Measurements from ENCODE around the gene ZC3H18. TPM values are rescaled to one million over a fixed set of nuclear protein-coding genes. Genes with fewer than 3 reads are reported as not detected.

The ZC3H18 gene
- polyA plus RNA-seq, 4 donors = 34.3 to 48.6 (median 35.2) TPM

- no peak for DNase-seq (ENCODE audit: low read depth in 4 of 4, low spot score in 3 of 4)
Measured at GRCh38 chr16:88650749-88651275, 80.6 kb downstream of the ZC3H18 start, which contains the start of gene CYBA. Gene CYBA (minus strand): TSS chr16:88651053. CDS start chr16:88651013, 40 bp downstream.

GRCh38 chr16:88651276-88651988 lies 81.2 kb downstream of the ZC3H18 start:
- DNase-seq (ENCODE audit: low read depth in 4 of 4, low spot score in 3 of 4) = peak in 2 of 4 donors; percentile 69

GRCh38 chr16:88651989-88652761 lies 82.0 kb downstream of the ZC3H18 start:
- DNase-seq (ENCODE audit: low read depth in 4 of 4, low spot score in 3 of 4) = no peak

- DNase-seq (ENCODE audit: low read depth in 4 of 4, low spot score in 3 of 4) = no peak
Measured at GRCh38 chr16:88652762-88653063, 82.5 kb downstream of the ZC3H18 start.

- DNase-seq (ENCODE audit: low read depth in 4 of 4, low spot score in 3 of 4) = no peak
Measured at GRCh38 chr16:88653101-88653500, 82.9 kb downstream of the ZC3H18 start.

GRCh38 chr16:88653596-88654362 lies 83.6 kb downstream of the ZC3H18 start:
- no peak for DNase-seq (ENCODE audit: low read depth in 4 of 4, low spot score in 3 of 4)

- DNase-seq (ENCODE audit: low read depth in 4 of 4, low spot score in 3 of 4) = no peak
Measured at GRCh38 chr16:88654363-88655052, 84.3 kb downstream of the ZC3H18 start.

- DNase-seq (ENCODE audit: low read depth in 4 of 4, low spot score in 3 of 4) = no peak
Measured at GRCh38 chr16:88655053-88655732, 85.0 kb downstream of the ZC3H18 start.

- DNase-seq (ENCODE audit: low read depth in 4 of 4, low spot score in 3 of 4) = no peak
Measured at GRCh38 chr16:88655733-88656281, 85.6 kb downstream of the ZC3H18 start.

GRCh38 chr16:88656291-88656980 lies 86.2 kb downstream of the ZC3H18 start:
- DNase-seq (ENCODE audit: low read depth in 4 of 4, low spot score in 3 of 4) = no peak

GRCh38 chr16:88657371-88657770 lies 87.2 kb downstream of the ZC3H18 start:
- no peak for DNase-seq (ENCODE audit: low read depth in 4 of 4, low spot score in 3 of 4)

- DNase-seq (ENCODE audit: low read depth in 4 of 4, low spot score in 3 of 4) = no peak
Measured at GRCh38 chr16:88658714-88659113, 88.5 kb downstream of the ZC3H18 start.

- no peak for DNase-seq (ENCODE audit: low read depth in 4 of 4, low spot score in 3 of 4)
Measured at GRCh38 chr16:88659160-88659559, 89.0 kb downstream of the ZC3H18 start.

GRCh38 chr16:88661468-88661867 lies 91.3 kb downstream of the ZC3H18 start:
- DNase-seq (ENCODE audit: low read depth in 4 of 4, low spot score in 3 of 4) = no peak

- no peak for DNase-seq (ENCODE audit: low read depth in 4 of 4, low spot score in 3 of 4)
Measured at GRCh38 chr16:88662222-88662842, 92.1 kb downstream of the ZC3H18 start.

- DNase-seq (ENCODE audit: low read depth in 4 of 4, low spot score in 3 of 4) = peak; percentile 92 to 96 (median 94)
Measured at GRCh38 chr16:88662843-88663606, 92.8 kb downstream of the ZC3H18 start, which contains the start of gene MVD. Gene MVD (minus strand): TSS chr16:88663091. CDS start chr16:88663080, 11 bp downstream.

GRCh38 chr16:88665148-88665547 lies 94.9 kb downstream of the ZC3H18 start:
- no peak for DNase-seq (ENCODE audit: low read depth in 4 of 4, low spot score in 3 of 4)

GRCh38 chr16:88665570-88665969 lies 95.4 kb downstream of the ZC3H18 start:
- DNase-seq (ENCODE audit: low read depth in 4 of 4, low spot score in 3 of 4) = no peak
